SK-N-MC (cell line): ENCODE data around the gene DAD1.

Experiments
- EZH2 ChIP-seq: fragments of 200-600 bp; sonication (generic); IDR thresholded peaks from one replicate; pipeline ENCODE4 v1.6.1; 2017; ENCODE audit warnings: antibody characterized with exemption
- POLR2AphosphoS5 ChIP-seq: IDR thresholded peaks from 2 replicates; pipeline ENCODE4 v1.6.1; 2012; ENCODE audit warnings: mild to moderate bottlenecking, low read depth, low read length, borderline replicate concordance

GRCh38 chr14:22559041-22559440, 30.0 kb downstream of the DAD1 start:
- TF ChIP-seq POLR2AphosphoS5 (no peak), EZH2 (no peak)
